Measurements from ENCODE around the gene KRTAP5-4. TPM values are rescaled to one million over a fixed set of nuclear protein-coding genes. Genes with fewer than 3 reads are reported as not detected.

The KRTAP5-4 gene
- total RNA-seq, 1 experiment from 2014 or later, result not detected

DNA sequence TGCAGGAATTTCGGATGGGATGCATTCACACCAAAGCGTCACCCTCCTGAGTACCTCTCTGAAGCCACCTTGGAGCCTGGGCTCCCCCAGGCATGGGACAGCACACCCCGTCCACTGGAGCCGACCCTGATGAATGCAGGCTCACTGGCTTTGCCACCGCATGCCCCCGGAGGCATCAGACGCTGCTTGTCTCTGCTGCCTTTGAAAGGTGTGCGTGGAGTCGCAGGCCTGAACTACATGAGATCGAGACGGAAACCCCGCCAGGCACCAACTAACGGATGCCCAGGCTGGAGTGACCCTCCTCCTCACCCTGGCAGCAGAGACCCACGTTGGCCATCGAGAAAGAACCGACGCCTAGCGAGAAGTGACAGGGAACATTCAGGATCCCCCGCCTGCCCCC, 30.1 kb upstream of the KRTAP5-4 start:
- no peaks in the 10 kb centered on the region for H3K36me3 ChIP-seq (ENCODE audit: insufficient read depth, low read length, poor library complexity, severe bottlenecking)
- no peak overlapping the region for H3K27ac ChIP-seq (ENCODE audit: low read depth, low read length, poor library complexity, severe bottlenecking)
- no peaks in the 10 kb centered on the region for H3K27me3 ChIP-seq (replicated peaks; ENCODE audit: insufficient read depth, low read depth, low read length, poor library complexity)
- H3K9me3 ChIP-seq (ENCODE audit: low read depth, low read length, poor library complexity, severe bottlenecking), result no peaks in the 10 kb centered on the region
- CTCF ChIA-PET, result interaction anchor here (0.6 to 1.8 kb wide), 12 partner anchors 27 to 504 kb away, joined by 3 to 29 read pairs (median 5); partner anchors contain the start of gene SYT8
- H3K4me3 ChIP-seq (ENCODE audit: low read depth, low read length, poor library complexity, severe bottlenecking), result no peak overlapping the region
- intact Hi-C loops (cut with micrococcal nuclease; ENCODE audit: unreplicated experiment), result loop anchor here (1.0 to 2.0 kb wide), 2 partner anchors 181 to 499 kb away; no protein-coding TSS in a partner anchor
- TF ChIP-seq CTCF (conservative IDR thresholded peaks at IDR 0.05; ENCODE audit: low read depth, low read length), result no peak
- TF ChIP-seq EZH2 (IDR thresholded peaks at IDR 0.05; ENCODE audit: borderline replicate concordance, low read depth, low read length, poor library complexity, severe bottlenecking), result no peak
- no peaks in the 10 kb centered on the region for H3K4me1 ChIP-seq (ENCODE audit: insufficient read depth, low read length, poor library complexity, severe bottlenecking)
- POLR2A ChIA-PET (ENCODE audit: low non-redundant PET), result no interaction called here
- no TSS peak for BruUV-seq (replicated peaks)
- DNase-seq (ENCODE audit: low spot score), result no peak

DNA sequence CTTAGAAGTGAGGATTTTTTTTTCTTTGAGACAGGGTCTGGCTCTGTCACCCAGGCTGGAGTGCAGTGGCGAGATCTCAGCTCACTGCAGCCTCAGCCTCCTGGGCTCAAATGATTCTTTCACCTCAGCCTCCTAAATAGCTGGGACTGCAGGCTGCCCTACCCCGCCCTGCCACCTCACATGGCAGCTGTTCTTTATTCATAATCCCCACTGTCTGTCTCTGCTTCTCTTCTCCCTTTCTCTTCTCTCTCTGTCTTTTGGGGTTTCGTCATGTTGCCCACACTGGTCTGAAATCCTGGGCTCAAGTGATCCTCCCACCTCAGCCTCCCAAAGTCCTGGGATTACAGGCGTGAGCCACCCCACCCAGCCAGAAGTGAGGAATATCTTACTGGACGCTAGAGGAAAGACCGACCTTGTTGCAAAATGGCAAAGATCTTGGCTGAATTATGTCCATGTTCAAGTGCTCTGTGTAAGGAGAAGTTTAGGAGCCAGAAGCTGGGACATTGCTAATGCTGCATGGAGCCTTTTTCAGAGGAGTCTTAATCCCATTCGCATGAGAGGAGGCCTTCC, 29.6 kb upstream of the KRTAP5-4 start:
- DNase-seq (ENCODE audit: low spot score), result no peak
- POLR2A ChIA-PET (ENCODE audit: low non-redundant PET), result no interaction called here
- no TSS peak for BruUV-seq (replicated peaks)
- TF ChIP-seq EZH2 (IDR thresholded peaks at IDR 0.05; ENCODE audit: borderline replicate concordance, low read depth, low read length, poor library complexity, severe bottlenecking), result no peak
- no peaks in the 10 kb centered on the region for H3K4me1 ChIP-seq (ENCODE audit: insufficient read depth, low read length, poor library complexity, severe bottlenecking)
- no peak overlapping the region for H3K27ac ChIP-seq (ENCODE audit: low read depth, low read length, poor library complexity, severe bottlenecking)
- CTCF ChIA-PET, result no interaction called here
- no peaks in the 10 kb centered on the region for H3K27me3 ChIP-seq (replicated peaks; ENCODE audit: insufficient read depth, low read depth, low read length, poor library complexity)
- no peaks in the 10 kb centered on the region for H3K36me3 ChIP-seq (ENCODE audit: insufficient read depth, low read length, poor library complexity, severe bottlenecking)
- intact Hi-C loops (cut with micrococcal nuclease; ENCODE audit: unreplicated experiment), result no loop called here
- H3K4me3 ChIP-seq (ENCODE audit: low read depth, low read length, poor library complexity, severe bottlenecking), result no peak overlapping the region
- H3K9me3 ChIP-seq (ENCODE audit: low read depth, low read length, poor library complexity, severe bottlenecking), result no peaks in the 10 kb centered on the region

- Histone ChIP-seq H3K4me1 (ENCODE audit: insufficient read depth, low read length, poor library complexity, severe bottlenecking) (no peaks in the 10 kb centered on the region), H3K9me3 (ENCODE audit: low read depth, low read length, poor library complexity, severe bottlenecking) (no peaks in the 10 kb centered on the region), H3K4me3 (ENCODE audit: low read depth, low read length, poor library complexity, severe bottlenecking) (no peak overlapping the region), H3K27me3 (replicated peaks; ENCODE audit: insufficient read depth, low read depth, low read length, poor library complexity) (no peaks in the 10 kb centered on the region), H3K27ac (ENCODE audit: low read depth, low read length, poor library complexity, severe bottlenecking) (no peak overlapping the region), H3K36me3 (ENCODE audit: insufficient read depth, low read length, poor library complexity, severe bottlenecking) (no peaks in the 10 kb centered on the region)
- DNase-seq (ENCODE audit: low spot score), result no peak
- intact Hi-C loops (cut with micrococcal nuclease; ENCODE audit: unreplicated experiment), result no loop called here
- CTCF ChIA-PET, result no interaction called here
- no peak for TF ChIP-seq CTCF (conservative IDR thresholded peaks at IDR 0.05; ENCODE audit: low read depth, low read length)
- no peak for TF ChIP-seq EZH2 (IDR thresholded peaks at IDR 0.05; ENCODE audit: borderline replicate concordance, low read depth, low read length, poor library complexity, severe bottlenecking)
- no TSS peak for BruUV-seq (replicated peaks)
- POLR2A ChIA-PET (ENCODE audit: low non-redundant PET), result no interaction called here
These were observed 29.0 kb upstream of the KRTAP5-4 start for GRCh38 chr11:1650918-1651262.

Measured in A673 (cell line).